ENCODE data around the gene SMAD6.

The SMAD6 gene

GRCh38 chr15:66801266-66801665 is 99.2 kb downstream of the SMAD6 start:
- DNase-seq, result no peak

GRCh38 chr15:66802025-66803001 is 100.3 kb downstream of the SMAD6 start:
- no peak for DNase-seq

GRCh38 chr15:66803182-66803729 is 101.2 kb downstream of the SMAD6 start:
- peak; percentile 93 to 97 for DNase-seq

GRCh38 chr15:66803749-66804148 is 101.7 kb downstream of the SMAD6 start:
- no peak for DNase-seq

- no peak for DNase-seq
Observed at GRCh38 chr15:66805202-66805885, 103.3 kb downstream of the SMAD6 start.

- no peak for DNase-seq
Observed at GRCh38 chr15:66808181-66808824, 106.3 kb downstream of the SMAD6 start.

- no peak for DNase-seq
Observed at GRCh38 chr15:66809664-66810063, 107.6 kb downstream of the SMAD6 start.

- peak in 1 of 2 experiments; percentile 32 for DNase-seq
Observed at GRCh38 chr15:66815318-66815717, 113.3 kb downstream of the SMAD6 start.

- no peak for DNase-seq
Observed at GRCh38 chr15:66816201-66816600, 114.2 kb downstream of the SMAD6 start.

- DNase-seq, result no peak
Observed at GRCh38 chr15:66819084-66819483, 117.0 kb downstream of the SMAD6 start.

GRCh38 chr15:66820481-66821176 is 118.6 kb downstream of the SMAD6 start:
- DNase-seq, result no peak

GRCh38 chr15:66821307-66821706 is 119.3 kb downstream of the SMAD6 start:
- DNase-seq, result no peak

GRCh38 chr15:66822114-66822513 is 120.1 kb downstream of the SMAD6 start:
- DNase-seq, result no peak

- no peak for DNase-seq
Observed at GRCh38 chr15:66822576-66822975, 120.5 kb downstream of the SMAD6 start.

- no peak for DNase-seq
Observed at GRCh38 chr15:66823601-66824000, 121.6 kb downstream of the SMAD6 start.

- no peak for DNase-seq
Observed at GRCh38 chr15:66824424-66824823, 122.4 kb downstream of the SMAD6 start.

GRCh38 chr15:66825139-66825538 is 123.1 kb downstream of the SMAD6 start:
- DNase-seq, result no peak

- no peak for DNase-seq
Observed at GRCh38 chr15:66825731-66826130, 123.7 kb downstream of the SMAD6 start.

GRCh38 chr15:66826507-66826906 is 124.5 kb downstream of the SMAD6 start:
- no peak for DNase-seq

- DNase-seq, result no peak
Observed at GRCh38 chr15:66827039-66827697, 125.1 kb downstream of the SMAD6 start.

- no peak for DNase-seq
Observed at GRCh38 chr15:66827698-66828055, 125.6 kb downstream of the SMAD6 start.

Measured in SW 1271 (cell line).